Peyer's patch (tissue), 4 donors: ENCODE measurements around the gene CSNK2A1. TPM values are rescaled to one million over a fixed set of nuclear protein-coding genes. Genes with fewer than 3 reads are reported as not detected.

Source experiments
- DNase-seq, 3 donors: peaks; one replicate each; pipeline ENCODE4 v3.0.0-alpha.2; 2017 to 2019
- H3K27ac ChIP-seq, 4 donors: fragments of 200-600 bp; sonication (generic); one replicate each; pipeline ENCODE4 v1.5.1; 2016 to 2019
- H3K27me3 ChIP-seq, 2 donors: fragments of 200-600 bp; sonication (generic); one replicate each; pipeline ENCODE4 v1.5.1; 2019
- H3K36me3 ChIP-seq, 3 donors: fragments of 200-600 bp; sonication (generic); one replicate each; pipeline ENCODE4 v1.5.1; 2016 to 2019
- H3K4me1 ChIP-seq, 4 donors: fragments of 200-600 bp; sonication (generic); one replicate each; pipeline ENCODE4 v1.5.1; 2016 to 2019
- H3K4me3 ChIP-seq, 4 donors: fragments of 200-600 bp; sonication (generic); 1 replicate in 3 of 4; 2 replicates in 1 of 4; pipeline ENCODE4 v1.5.1; 2016 to 2019; ENCODE audit warnings: mild to moderate bottlenecking in 1 of 4
- H3K9me3 ChIP-seq, 4 donors: fragments of 200-600 bp; sonication (generic); one replicate each; pipeline ENCODE4 v1.5.1; 2016 to 2019; ENCODE audit warnings: mild to moderate bottlenecking in 1 of 4
- POLR2A ChIP-seq, 2 donors: fragments of 450-650 bp; IDR thresholded peaks; one replicate each; pipeline ENCODE4 v1.5.1; 2017; ENCODE audit warnings: antibody characterized with exemption in 2 of 2, mild to moderate bottlenecking in 2 of 2, moderate library complexity in 2 of 2
- total RNA-seq, 4 donors: library from RNA; depleted of rRNA; stranded (reverse); fragments of >200 nt; gene quantifications; one replicate each; pipeline ENCODE4 v1.1.0, GENCODE V29; 2016
- TF ChIP-seq, protein P1 (sequence below), 6 experiments: fragments of 450-650 bp in 4 of 6; fragments of 200-600 bp in 2 of 6; sonication (generic) in 1 of 6; IDR thresholded peaks; one replicate each; pipeline ENCODE4 v1.5.1; 2017 to 2019; ENCODE audit warnings: antibody characterized with exemption in 6 of 6, mild to moderate bottlenecking in 3 of 6, moderate library complexity in 1 of 6

CSNK2A1 gene
- total RNA-seq, 4 donors from 2014 or later = 60.2 to 105 (median 97.3) TPM

DNA sequence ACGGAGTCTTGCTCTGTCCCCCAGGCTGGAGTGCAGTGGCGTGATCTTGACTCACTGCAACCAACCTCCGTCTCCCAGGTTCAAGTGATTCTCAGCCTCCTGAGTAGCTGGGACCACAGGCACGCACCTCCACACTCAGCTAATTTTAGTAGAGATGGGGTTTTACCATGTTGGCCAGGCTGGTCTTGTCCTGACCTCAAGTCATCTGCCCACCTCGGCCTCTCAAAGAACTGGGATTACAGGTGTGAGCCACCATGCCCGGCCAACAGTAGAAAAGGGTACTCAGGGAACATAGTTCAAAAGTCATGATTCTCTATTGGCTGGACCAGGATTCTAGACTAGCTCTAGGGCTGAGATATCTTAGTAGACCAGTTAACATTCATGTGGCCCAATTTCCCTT is 5.6 kb downstream of the CSNK2A1 start:
- Histone ChIP-seq H3K27me3 (no peaks in the 10 kb centered on the region), H3K27ac (no peak overlapping the region), H3K9me3 (no peaks in the 10 kb centered on the region), H3K4me1 (peaks cover 0 to 80% (median 18%) of the 10 kb centered on the region in 4 donors), H3K4me3 (no peak overlapping the region), H3K36me3 (no peaks in the 10 kb centered on the region)
- no peak for DNase-seq
- TF ChIP-seq POLR2A (IDR thresholded peaks at IDR 0.05) = no peak
- TF ChIP-seq, protein P1, sequence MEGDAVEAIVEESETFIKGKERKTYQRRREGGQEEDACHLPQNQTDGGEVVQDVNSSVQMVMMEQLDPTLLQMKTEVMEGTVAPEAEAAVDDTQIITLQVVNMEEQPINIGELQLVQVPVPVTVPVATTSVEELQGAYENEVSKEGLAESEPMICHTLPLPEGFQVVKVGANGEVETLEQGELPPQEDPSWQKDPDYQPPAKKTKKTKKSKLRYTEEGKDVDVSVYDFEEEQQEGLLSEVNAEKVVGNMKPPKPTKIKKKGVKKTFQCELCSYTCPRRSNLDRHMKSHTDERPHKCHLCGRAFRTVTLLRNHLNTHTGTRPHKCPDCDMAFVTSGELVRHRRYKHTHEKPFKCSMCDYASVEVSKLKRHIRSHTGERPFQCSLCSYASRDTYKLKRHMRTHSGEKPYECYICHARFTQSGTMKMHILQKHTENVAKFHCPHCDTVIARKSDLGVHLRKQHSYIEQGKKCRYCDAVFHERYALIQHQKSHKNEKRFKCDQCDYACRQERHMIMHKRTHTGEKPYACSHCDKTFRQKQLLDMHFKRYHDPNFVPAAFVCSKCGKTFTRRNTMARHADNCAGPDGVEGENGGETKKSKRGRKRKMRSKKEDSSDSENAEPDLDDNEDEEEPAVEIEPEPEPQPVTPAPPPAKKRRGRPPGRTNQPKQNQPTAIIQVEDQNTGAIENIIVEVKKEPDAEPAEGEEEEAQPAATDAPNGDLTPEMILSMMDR (IDR thresholded peaks at IDR 0.05) = no peak

DNA sequence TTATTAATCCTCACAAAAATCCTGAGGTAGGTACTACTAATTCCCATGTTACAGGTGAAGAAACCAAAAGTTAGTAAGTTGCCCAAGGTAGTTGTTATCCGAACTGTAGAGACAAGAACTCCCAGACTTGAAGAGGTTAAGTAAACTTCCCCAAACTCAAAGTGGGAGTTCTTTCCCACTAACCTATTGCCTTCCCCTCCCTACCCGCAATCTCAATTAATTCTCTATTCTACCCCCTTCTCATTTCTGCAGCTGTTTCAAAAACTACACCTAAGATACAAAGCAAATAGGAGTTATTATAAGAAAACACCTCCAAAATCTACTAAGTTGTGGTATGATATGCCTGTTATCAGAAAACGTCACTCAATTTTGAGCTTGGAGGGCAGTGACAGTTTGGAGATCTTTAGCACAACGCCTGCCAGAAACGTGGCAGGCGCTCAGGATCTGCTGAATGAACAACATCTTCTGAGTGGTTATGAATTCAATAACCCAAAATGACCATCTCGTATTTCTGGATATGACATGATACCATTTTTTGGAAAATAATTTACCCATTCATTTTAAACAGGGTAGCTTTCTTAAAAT is 7.1 kb downstream of the CSNK2A1 start:
- Histone ChIP-seq H3K27me3 (no peaks in the 10 kb centered on the region), H3K4me1 (peaks cover 0 to 81% (median 5%) of the 10 kb centered on the region in 4 donors), H3K36me3 (no peaks in the 10 kb centered on the region), H3K27ac (peak overlapping the region in 3 of 4 donors; percentile 26 to 79 (median 73)), H3K9me3 (no peaks in the 10 kb centered on the region), H3K4me3 (peak overlapping the region in 2 of 4 donors; percentile 3 to 28)
- no peak for DNase-seq
- TF ChIP-seq, protein P1 (IDR thresholded peaks at IDR 0.05) = no peak
- no peak for TF ChIP-seq POLR2A (IDR thresholded peaks at IDR 0.05)

DNA sequence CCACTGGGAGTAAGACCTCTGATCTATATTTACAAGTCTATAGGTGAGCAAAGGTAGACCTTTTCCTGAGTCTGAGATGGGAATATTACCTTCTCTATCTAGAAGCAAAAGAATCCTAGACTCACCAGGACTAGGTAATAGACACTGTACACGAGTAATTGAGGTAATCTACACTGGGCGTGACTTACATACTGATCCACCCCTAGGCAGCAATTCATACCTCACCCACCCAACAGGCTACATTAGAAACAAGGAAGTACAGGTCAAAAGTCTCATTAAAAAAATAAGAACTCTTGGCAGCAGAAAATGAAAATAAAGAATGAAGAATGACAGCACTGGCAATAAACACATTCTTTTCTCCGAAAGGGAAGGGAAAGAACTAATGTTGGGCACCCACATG is 7.6 kb downstream of the CSNK2A1 start:
- H3K27me3 ChIP-seq = no peaks in the 10 kb centered on the region
- DNase-seq = peak in 1 of 3 donors; percentile 70
- no peaks in the 10 kb centered on the region for H3K36me3 ChIP-seq
- H3K27ac ChIP-seq = peak overlapping the region in 3 of 4 donors; percentile 26 to 79 (median 73)
- H3K4me1 ChIP-seq = peaks cover 0 to 81% (median 2%) of the 10 kb centered on the region in 4 donors
- no peaks in the 10 kb centered on the region for H3K9me3 ChIP-seq
- TF ChIP-seq, protein P1 (IDR thresholded peaks at IDR 0.05) = peak in 1 of 6 experiments; percentile 13
- peak in 1 of 2 donors; percentile 44 for TF ChIP-seq POLR2A (IDR thresholded peaks at IDR 0.05)
- H3K4me3 ChIP-seq = peak overlapping the region in 2 of 4 donors; percentile 3 to 28

DNA sequence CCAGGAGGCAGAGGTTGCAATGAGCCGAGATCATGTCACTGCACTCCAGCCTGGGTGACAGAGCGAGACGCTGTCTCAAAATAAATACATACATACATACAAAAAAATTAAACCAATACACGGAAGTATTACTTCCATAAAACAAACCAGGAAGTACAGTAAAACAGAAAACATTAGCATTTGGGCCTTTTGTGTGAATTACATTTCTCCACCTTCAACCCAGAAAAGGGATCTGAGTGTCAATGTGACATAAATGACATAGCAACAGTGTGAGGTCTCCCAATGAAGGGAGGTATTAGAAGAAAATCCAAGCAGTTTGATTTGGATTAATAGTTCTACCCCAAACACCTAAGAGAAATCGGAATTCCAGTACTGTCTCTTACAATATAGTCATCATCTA is 10.1 kb downstream of the CSNK2A1 start:
- H3K27ac ChIP-seq = no peak overlapping the region
- TF ChIP-seq, protein P1 (IDR thresholded peaks at IDR 0.05) = no peak
- no peak for TF ChIP-seq POLR2A (IDR thresholded peaks at IDR 0.05)
- H3K36me3 ChIP-seq = no peaks in the 10 kb centered on the region
- H3K9me3 ChIP-seq = no peaks in the 10 kb centered on the region
- no peaks in the 10 kb centered on the region for H3K27me3 ChIP-seq
- DNase-seq = no peak
- H3K4me3 ChIP-seq = no peak overlapping the region
- H3K4me1 ChIP-seq = peaks cover 0 to 69% (median 2%) of the 10 kb centered on the region in 4 donors

DNA sequence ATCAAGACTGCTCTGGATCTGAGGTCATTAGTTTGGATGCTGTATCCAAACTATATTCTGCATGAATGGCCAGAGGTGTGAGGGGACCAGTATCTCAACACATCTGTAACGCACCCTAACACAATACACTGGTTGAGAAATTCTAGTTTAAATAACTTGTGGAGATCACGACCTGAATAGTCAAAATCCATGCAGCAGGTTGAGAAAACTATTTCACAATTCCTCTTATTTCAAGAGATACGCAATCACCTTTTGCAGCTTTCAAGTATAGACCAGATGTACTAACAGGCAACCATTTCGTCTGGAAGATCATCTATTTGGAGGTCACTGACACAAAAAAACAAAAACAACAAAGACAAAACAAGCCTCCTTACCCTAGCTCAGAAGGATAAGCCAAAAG is 11.1 kb downstream of the CSNK2A1 start:
- no peaks in the 10 kb centered on the region for H3K27me3 ChIP-seq
- DNase-seq = no peak
- no peaks in the 10 kb centered on the region for H3K36me3 ChIP-seq
- TF ChIP-seq, protein P1 (IDR thresholded peaks at IDR 0.05) = no peak
- no peak for TF ChIP-seq POLR2A (IDR thresholded peaks at IDR 0.05)
- H3K4me1 ChIP-seq = peaks cover 0 to 64% (median 2%) of the 10 kb centered on the region in 4 donors
- H3K4me3 ChIP-seq = no peak overlapping the region
- H3K27ac ChIP-seq = no peak overlapping the region
- H3K9me3 ChIP-seq = no peaks in the 10 kb centered on the region
